KG1 (cell line): ENCODE results near the gene SLC22A12.
A peak's percentile ranks its signal among the peaks of the same experiment; 100 is the strongest.

ENCODE experiments used
- DNase-seq: peaks from one replicate; lab custom pipeline; 2025; lab: John Stamatoyannopoulos, UW

SLC22A12 gene

DNA sequence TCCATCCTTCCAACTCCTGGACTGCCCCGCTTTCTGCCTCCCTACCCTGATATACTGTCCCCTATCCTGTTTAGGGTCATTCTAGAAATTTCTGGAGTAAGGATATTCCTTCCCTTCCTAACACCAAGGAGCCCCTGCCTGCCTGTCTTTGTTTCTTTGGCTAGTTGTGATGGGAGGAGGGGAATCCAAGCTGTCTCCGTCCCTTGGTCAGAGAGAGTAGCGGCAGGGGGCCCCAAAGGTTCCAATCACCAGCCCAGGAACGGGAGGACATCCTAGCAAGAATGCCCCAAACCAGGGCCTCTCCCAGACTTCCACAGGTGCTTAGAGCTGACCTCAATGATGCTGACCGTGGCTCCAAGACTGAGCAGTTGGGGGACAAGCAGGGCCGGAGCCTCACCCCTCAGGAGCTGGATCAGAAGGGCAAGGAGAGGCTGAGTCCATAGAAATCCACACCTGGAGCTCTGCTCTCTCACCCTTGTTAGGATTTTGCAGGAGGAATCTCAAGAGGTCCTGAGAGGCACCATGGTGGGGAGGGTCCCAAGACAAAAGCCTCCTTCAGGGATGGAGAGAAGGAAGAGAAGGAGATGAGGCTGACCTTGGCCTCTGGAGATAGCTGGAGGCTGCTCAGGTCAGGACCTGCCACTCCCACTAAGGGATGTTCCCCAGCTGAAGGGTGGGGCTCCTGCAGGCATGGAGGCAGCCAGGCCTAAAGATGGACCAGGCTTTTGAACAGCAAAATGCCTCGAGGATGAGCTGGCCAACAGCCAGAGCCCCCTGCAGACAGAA is 13.6 kb downstream of the SLC22A12 start:
- no peak for DNase-seq

DNA sequence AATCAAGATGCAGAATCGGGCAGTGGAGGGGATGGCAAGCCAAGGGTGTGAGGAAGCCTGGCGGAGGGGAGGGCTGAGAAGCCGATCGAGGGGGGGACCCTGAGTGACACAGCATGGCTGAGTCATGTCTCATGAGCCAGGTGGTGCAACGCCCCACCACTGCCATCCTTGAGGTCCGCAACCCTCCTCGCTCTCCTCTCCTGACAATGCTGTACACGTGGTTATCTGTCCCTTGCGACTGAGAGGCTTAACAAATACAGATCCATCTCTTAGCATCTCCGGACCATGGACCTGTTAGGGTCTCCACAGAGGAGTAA is 14.2 kb downstream of the SLC22A12 start:
- no peak for DNase-seq

DNA sequence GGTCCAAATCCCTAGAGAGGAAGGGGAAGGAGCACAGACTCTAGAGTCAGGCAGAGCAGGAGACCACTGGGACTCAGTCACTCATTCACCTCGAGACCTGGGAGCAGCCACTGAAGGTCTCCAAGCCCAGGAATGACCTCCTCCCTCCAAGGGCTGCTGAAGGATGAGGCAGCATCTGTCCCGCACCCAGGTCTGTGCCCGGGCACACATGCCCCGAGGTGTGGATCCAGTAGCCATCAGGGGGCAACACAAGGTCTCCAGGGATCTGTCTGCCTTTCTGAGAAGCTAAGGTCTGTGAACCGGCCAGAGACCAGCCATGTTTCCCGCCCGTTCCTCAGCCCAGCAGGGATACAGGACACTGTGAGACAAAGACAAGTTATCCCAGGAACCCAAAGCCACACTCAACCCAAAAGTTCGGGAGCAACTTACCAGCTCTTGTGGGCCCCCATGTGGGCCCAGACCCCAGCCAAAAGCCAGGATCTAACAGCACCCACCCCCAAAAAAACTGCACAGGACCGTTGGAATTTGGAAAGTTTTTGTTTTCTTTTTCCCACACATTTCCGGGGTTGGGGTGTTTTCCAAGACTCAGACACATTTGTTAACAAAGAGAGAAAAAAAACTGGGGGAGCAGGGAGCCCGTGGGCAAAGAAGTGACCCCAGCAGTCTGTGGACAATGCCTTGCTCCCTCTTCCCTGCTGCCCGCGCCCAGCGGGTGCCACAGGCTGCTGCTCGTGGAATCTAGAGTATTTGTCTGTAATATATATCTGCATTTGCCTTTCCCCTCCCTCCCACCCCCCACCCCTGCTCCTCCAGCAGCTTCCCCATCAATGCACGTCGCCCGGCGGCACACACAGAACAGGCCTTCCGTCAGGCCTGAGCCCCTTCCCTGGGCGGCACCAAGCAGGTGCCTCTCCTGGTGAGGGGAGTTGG is 14.9 kb downstream of the SLC22A12 start:
- DNase-seq, result no peak

DNA sequence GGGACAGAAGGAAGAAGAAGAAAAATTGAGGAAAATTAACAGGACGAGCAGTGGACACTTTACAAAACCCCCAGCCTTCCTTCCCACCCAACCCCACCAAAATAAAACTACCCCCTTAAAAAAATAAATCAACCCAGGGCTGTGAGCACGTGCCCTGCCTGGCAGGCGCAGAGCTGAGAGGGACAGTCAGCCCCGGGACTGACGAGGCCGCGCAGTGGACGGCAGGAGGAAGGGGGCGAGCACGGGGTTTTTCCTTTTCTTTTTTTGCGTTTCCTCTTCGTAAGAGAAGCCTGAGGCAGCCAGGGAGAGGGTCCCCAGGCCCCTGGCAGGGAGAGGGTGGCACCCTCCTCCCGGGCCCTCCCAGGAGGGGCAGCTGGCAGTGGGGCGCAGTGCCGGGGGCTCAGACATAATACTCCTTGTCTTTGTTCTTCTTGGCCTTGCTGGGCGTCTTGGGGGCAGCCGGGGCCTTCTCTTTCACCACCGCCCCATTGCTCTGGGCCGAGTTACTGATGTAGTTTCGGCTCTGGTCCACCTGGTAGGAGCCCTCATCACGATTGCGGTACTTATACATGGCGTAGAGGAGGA is 15.9 kb downstream of the SLC22A12 start:
- no peak for DNase-seq

GRCh38 chr11:64607381-64607985 is 16.5 kb downstream of the SLC22A12 start:
- DNase-seq, result no peak

- DNase-seq, result no peak
Observed at GRCh38 chr11:64608046-64608445, 17.0 kb downstream of the SLC22A12 start.

GRCh38 chr11:64608636-64609035 is 17.6 kb downstream of the SLC22A12 start:
- DNase-seq, result no peak

- no peak for DNase-seq
Observed at GRCh38 chr11:64609436-64610047, 18.5 kb downstream of the SLC22A12 start.

DNA sequence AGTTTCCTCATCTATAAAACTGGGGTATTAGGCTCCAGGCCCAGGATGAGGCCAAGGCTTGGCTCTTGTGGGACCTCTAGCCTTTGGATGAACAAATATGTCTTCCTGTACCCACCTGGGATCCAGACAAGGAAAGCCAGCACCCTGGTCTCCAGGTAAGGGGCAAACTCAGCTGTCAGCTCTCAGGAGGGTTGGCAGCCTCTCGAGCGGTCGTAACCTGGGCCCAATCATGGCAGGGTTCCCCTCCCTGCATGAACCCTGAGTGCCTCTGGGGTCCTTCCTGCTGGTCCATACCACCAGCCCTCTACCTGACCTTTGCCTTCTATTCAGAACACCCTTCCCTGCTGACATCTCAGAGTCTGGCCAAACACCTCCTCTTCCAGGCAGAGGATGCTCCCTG is 19.6 kb downstream of the SLC22A12 start:
- no peak for DNase-seq

- no peak for DNase-seq
Observed at GRCh38 chr11:64611176-64611575, 20.2 kb downstream of the SLC22A12 start.

GRCh38 chr11:64611869-64612646 is 21.0 kb downstream of the SLC22A12 start:
- DNase-seq, result peak; percentile 54

DNA sequence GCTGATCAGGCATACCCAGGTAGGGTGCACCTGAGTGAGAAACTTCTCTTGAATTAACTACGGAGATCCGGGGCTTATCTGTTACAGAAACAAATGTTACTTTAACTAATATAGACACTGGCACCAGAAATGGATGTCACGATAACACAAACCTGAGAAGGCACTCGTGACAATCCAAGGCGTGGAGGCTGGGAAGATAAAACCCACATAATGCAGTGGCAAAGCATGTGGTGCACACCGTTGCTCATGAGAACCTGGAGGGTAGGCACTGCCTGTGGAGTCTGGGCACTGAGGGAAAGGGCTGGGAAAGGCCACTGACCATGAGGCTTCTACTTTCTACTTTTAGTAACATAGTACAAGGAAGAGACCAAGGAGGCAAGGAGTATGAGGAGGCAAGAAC is 22.6 kb downstream of the SLC22A12 start:
- no peak for DNase-seq

DNA sequence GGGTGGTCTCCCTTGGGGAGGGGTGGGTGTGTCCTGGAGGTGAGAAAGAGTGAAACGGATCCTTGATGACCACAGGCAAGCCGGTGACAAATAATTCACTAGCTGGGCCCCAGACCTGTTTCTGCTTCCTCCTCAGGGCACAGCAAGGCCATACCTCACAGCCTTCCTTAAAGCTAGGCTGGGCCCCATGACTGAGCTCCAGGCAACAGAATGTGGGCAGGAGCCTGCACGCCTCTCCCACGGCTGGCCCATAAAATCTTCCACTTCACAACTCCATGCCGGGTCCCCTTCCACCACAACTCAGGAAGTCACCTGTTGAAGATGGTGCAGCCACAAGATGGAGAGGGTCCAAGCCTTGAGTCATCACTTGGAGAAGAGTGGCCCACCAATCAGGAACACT is 23.9 kb downstream of the SLC22A12 start:
- no peak for DNase-seq

- no peak for DNase-seq
Observed at GRCh38 chr11:64616817-64617216, 25.8 kb downstream of the SLC22A12 start.

DNA sequence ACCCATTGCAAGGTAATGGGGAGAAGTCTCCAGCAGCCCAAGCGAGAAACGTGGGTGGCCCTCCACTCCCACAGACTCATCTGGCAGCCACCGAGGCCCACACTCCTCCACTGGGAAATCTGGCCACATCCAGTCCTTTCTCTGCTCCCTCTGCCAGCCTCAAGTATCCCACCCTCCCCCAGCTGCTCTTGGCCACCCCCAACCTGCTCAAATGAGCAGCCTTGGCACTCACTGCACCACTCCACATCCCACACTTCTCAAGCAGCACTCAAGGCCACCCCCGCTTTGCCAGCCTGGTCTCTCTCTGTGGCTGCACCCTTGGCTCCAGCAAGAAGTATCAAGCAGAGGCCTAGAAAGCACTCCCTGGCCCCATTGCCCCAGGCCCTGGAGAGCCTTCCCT is 28.2 kb downstream of the SLC22A12 start:
- no peak for DNase-seq

GRCh38 chr11:64619811-64620380 is 28.9 kb downstream of the SLC22A12 start:
- no peak for DNase-seq

DNA sequence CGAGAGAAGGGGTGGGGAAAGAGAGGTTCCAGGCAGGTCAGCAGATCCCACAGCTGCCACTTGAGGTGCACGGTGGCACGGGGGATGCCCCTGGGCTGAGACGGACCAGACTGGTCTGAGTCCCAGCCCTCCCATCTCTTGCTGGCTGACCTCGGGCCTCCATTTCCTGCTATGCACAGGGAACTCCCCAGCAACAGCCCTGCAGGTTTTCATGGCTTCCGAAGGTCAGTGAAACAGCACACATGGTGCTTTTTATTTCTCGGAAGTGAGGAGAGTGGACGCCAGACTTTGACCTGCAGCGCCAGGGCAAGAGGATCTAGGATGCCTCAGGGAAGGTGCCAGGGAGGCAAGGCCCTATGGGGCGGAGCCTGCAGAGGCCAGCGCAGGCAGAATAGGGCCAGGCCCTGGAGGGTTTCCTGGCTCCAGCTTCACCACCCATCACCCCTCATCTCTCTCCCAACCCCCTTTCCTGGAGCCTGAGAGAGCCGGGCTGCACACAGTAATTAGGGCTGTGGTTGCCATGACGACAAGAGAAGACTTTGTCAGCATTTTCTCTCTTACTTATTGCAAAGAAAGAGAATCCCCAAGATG is 29.5 kb downstream of the SLC22A12 start:
- DNase-seq, result no peak

GRCh38 chr11:64621283-64622019 is 30.4 kb downstream of the SLC22A12 start:
- DNase-seq, result no peak

DNA sequence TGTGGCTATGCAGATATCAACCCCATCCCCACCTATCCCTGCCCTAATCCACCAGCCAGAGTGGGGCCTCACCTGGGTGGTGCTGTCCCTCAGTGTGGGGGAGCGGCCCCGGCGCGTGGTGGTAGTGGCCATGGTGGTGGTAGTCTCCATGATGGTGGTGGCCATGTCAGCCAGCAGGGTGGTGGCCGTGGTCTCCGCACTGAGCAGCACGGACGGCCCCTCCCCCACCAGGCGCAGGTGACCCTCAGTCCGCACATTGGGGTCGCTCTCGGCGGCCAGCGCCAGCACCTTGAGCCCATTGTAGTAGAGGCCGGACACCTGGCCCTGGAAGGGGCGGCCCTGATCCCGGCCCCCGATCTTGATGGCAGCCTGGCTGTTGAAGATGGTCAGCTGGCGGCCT is 31.7 kb downstream of the SLC22A12 start:
- DNase-seq, result no peak
